Sigmoid colon (tissue), 7 donors: Measurements from ENCODE around the gene CYSLTR2. TPM values are rescaled to one million over a fixed set of nuclear protein-coding genes. Genes with fewer than 3 reads are reported as not detected.

ENCODE experiments used
- DNase-seq: peaks from one replicate; pipeline ENCODE4 v3.0.0-alpha.2; 2019
- H3K27ac ChIP-seq, 4 donors: fragments of 200-600 bp; sonication (generic); one replicate each; pipeline ENCODE4 v1.5.1; 2016 to 2019; ENCODE audit warnings: mild to moderate bottlenecking in 1 of 4
- H3K27me3 ChIP-seq, 3 donors: fragments of 200-600 bp; sonication (generic); one replicate each; pipeline ENCODE4 v1.5.1; 2019; ENCODE audit warnings: mild to moderate bottlenecking in 1 of 3
- H3K36me3 ChIP-seq, 4 donors: fragments of 200-600 bp; sonication (generic); one replicate each; pipeline ENCODE4 v1.5.1; 2016 to 2019
- H3K4me1 ChIP-seq, 4 donors: fragments of 200-600 bp; sonication (generic); one replicate each; pipeline ENCODE4 v1.5.1; 2017 to 2019
- H3K4me3 ChIP-seq, 4 donors: fragments of 200-600 bp; sonication (generic); one replicate each; pipeline ENCODE4 v1.5.1; 2017 to 2019; ENCODE audit warnings: mild to moderate bottlenecking in 2 of 4, moderate library complexity in 1 of 4
- H3K9me3 ChIP-seq, 4 donors: fragments of 200-600 bp in 3 of 4; sonication (generic) in 3 of 4; one replicate each; pipeline versions ENCODE4 v1.5.1 to v1.6.1; 2013 to 2019
- EP300 ChIP-seq, 4 donors: sonication (generic); formaldehyde crosslinking; IDR thresholded peaks; one replicate each; pipeline ENCODE4 v1.6.1; 2017; ENCODE audit warnings: antibody characterized with exemption in 4 of 4
- POLR2A ChIP-seq, 2 donors: fragments of 450-650 bp; IDR thresholded peaks; one replicate each; pipeline ENCODE4 v1.6.1; 2016; ENCODE audit warnings: antibody characterized with exemption in 2 of 2, mild to moderate bottlenecking in 2 of 2, moderate library complexity in 2 of 2
- POLR2AphosphoS5 ChIP-seq, 4 donors: sonication (generic); formaldehyde crosslinking; IDR thresholded peaks; one replicate each; pipeline ENCODE4 v1.6.1; 2017; ENCODE audit warnings: antibody characterized with exemption in 4 of 4
- WGBS, 2 donors: extraction: QIAGEN DNeasy Blood & Tissue Kit; methylation state at CpG; one replicate each; pipeline ENCODE4 v1.1.7; 2013; 5-methylcytosine and 5-hydroxymethylcytosine counted together
- intact Hi-C: fragments of 100-400 bp; cut with DNase I; formaldehyde crosslinking; loops from one replicate; pipeline ENCODE4 v1.15.1; 2023
- polyA plus RNA-seq, 3 donors: library from polyadenylated mRNA; stranded (reverse); fragments of 200-250 nt; gene quantifications; one replicate each; pipeline ENCODE4 v1.2.3, GENCODE V29; 2013
- total RNA-seq, 4 donors: library from RNA; depleted of rRNA; stranded (reverse); fragments of >200 nt; gene quantifications; one replicate each; pipeline ENCODE4 v1.1.0, GENCODE V29; 2016
- TF ChIP-seq, protein P1 (sequence below), 4 experiments: fragments of 450-650 bp in 3 of 4; fragments of 200-600 bp in 1 of 4; IDR thresholded peaks; one replicate each; pipeline ENCODE4 v1.5.1; 2016 to 2019; ENCODE audit warnings: antibody characterized with exemption in 4 of 4, mild to moderate bottlenecking in 3 of 4, moderate library complexity in 2 of 4
- donor health status: healthy with polysubstance abuse.
- donor health status: Bipolar disorder and iron deficiency.
- donor health status: healthy.

Gene CYSLTR2
- total and polyA plus RNA-seq, 7 donors: 0.28 to 2.0 (median 0.91) TPM; not detected in 1

DNA sequence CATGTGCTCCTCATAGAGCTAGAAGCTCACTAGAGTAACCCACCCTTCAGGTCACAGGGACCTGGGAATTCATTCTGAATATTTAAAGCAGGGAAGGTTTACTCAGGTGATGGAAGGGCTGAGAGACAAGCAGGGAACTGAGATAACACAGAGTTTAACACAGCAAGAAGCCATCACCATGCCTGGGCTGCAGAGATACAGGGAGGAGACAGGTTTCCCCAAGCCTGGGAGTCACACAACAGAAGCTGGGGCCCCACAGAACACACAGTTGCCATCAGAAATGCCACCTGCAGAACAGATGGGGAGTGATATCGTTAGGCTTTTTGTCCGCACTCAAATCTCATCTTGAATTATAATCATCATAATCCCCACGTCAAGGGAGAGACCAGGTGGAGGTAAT is 7.9 kb upstream of the CYSLTR2 start:
- DNase-seq: no peak
- TF ChIP-seq POLR2AphosphoS5 (IDR thresholded peaks at IDR 0.05) (no peak), EP300 (IDR thresholded peaks at IDR 0.05) (no peak), POLR2A (IDR thresholded peaks at IDR 0.05) (no peak)
- TF ChIP-seq, protein P1, sequence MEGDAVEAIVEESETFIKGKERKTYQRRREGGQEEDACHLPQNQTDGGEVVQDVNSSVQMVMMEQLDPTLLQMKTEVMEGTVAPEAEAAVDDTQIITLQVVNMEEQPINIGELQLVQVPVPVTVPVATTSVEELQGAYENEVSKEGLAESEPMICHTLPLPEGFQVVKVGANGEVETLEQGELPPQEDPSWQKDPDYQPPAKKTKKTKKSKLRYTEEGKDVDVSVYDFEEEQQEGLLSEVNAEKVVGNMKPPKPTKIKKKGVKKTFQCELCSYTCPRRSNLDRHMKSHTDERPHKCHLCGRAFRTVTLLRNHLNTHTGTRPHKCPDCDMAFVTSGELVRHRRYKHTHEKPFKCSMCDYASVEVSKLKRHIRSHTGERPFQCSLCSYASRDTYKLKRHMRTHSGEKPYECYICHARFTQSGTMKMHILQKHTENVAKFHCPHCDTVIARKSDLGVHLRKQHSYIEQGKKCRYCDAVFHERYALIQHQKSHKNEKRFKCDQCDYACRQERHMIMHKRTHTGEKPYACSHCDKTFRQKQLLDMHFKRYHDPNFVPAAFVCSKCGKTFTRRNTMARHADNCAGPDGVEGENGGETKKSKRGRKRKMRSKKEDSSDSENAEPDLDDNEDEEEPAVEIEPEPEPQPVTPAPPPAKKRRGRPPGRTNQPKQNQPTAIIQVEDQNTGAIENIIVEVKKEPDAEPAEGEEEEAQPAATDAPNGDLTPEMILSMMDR (IDR thresholded peaks at IDR 0.05): no peak
- H3K27ac ChIP-seq: no peak overlapping the region
- no peaks in the 10 kb centered on the region for H3K36me3 ChIP-seq
- H3K9me3 ChIP-seq: no peaks in the 10 kb centered on the region
- H3K4me1 ChIP-seq: no peaks in the 10 kb centered on the region
- intact Hi-C loops: no loop called here
- no peak overlapping the region for H3K4me3 ChIP-seq
- 92 to 93% methylated on average over 3 of the region's 3 CpGs for WGBS, 2 donors
- no peaks in the 10 kb centered on the region for H3K27me3 ChIP-seq

DNA sequence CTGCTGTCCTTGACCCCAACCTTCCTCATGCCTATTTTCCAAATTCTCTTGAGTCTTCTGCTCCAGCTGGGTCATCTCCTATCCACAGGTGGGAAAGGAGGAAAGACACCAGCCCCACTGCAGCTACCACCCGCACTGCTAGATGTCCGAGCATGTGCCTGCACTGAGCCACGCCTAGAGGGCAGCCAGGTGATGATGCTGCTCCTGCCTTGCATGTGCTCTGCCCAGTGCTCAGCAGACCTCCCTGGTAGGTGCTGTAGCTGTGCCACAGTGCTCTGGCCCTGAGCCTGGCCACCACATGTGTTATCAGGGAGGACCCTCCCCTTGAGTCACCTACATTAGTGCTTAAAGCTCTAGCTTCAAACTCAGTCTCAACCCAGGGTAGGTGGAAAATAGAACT is 6.9 kb upstream of the CYSLTR2 start:
- Histone ChIP-seq H3K9me3 (no peaks in the 10 kb centered on the region), H3K36me3 (no peaks in the 10 kb centered on the region), H3K27ac (no peak overlapping the region), H3K4me1 (no peaks in the 10 kb centered on the region), H3K27me3 (no peaks in the 10 kb centered on the region), H3K4me3 (no peak overlapping the region)
- 92 to 95% methylated on average over 3 of the region's 3 CpGs for WGBS, 2 donors
- TF ChIP-seq POLR2A (IDR thresholded peaks at IDR 0.05) (no peak), EP300 (IDR thresholded peaks at IDR 0.05) (no peak), POLR2AphosphoS5 (IDR thresholded peaks at IDR 0.05) (no peak)
- TF ChIP-seq, protein P1 (IDR thresholded peaks at IDR 0.05): no peak
- no peak for DNase-seq
- intact Hi-C loops: no loop called here

DNA sequence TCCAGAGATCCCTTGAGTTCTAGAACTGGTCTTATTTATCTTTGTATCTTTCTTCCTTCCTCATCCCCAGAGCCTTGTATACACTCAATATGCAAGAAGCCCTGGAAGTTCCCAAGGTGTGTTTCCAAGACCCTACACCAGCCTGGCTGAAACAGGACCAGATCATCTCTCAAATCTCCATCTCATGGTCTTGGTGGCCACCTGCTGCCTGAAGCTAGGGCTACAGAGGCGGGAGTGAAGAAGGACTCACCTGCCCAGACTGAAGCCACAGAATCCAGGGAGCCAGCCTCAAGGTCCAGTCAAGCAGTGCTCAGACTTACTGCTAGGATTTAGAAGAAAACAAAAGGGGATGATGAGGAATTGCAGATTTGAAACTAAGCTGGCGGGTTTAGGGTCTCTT is 6.1 kb upstream of the CYSLTR2 start:
- no peak for TF ChIP-seq POLR2AphosphoS5 (IDR thresholded peaks at IDR 0.05)
- no peak for TF ChIP-seq EP300 (IDR thresholded peaks at IDR 0.05)
- no peak for TF ChIP-seq POLR2A (IDR thresholded peaks at IDR 0.05)
- TF ChIP-seq, protein P1 (IDR thresholded peaks at IDR 0.05): no peak
- no peaks in the 10 kb centered on the region for H3K36me3 ChIP-seq
- DNase-seq: no peak
- no peaks in the 10 kb centered on the region for H3K27me3 ChIP-seq
- no peak overlapping the region for H3K27ac ChIP-seq
- H3K4me1 ChIP-seq: no peaks in the 10 kb centered on the region
- H3K4me3 ChIP-seq: no peak overlapping the region
- intact Hi-C loops: no loop called here
- no peaks in the 10 kb centered on the region for H3K9me3 ChIP-seq
- WGBS, 2 donors: 93% methylated on average over 2 of the region's 2 CpGs

DNA sequence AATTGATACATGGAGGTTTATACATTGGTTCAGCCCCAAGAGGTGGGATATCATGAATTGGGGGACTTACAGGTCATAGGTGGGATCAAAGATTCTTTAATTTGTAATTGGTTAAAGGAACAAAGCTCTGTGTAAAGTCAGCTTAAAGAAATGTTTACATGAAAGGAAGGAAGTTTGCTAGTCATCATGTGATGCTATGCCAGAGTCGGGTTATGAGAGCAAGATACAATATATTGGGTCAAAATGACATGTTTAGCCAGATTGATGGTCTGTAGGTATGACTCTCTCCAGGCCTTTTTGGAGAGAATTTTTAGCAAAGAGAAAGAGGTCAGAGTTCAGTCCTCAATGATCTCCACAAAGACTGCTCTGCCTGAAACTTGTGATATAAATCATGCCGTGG is 5.3 kb upstream of the CYSLTR2 start:
- H3K27me3 ChIP-seq: no peaks in the 10 kb centered on the region
- H3K4me3 ChIP-seq: no peak overlapping the region
- H3K4me1 ChIP-seq: no peaks in the 10 kb centered on the region
- 54 to 63% methylated on average over 2 of the region's 2 CpGs for WGBS, 2 donors
- TF ChIP-seq POLR2A (IDR thresholded peaks at IDR 0.05): no peak
- TF ChIP-seq POLR2AphosphoS5 (IDR thresholded peaks at IDR 0.05): no peak
- no peak for TF ChIP-seq EP300 (IDR thresholded peaks at IDR 0.05)
- TF ChIP-seq, protein P1 (IDR thresholded peaks at IDR 0.05): no peak
- H3K27ac ChIP-seq: no peak overlapping the region
- no peaks in the 10 kb centered on the region for H3K9me3 ChIP-seq
- DNase-seq: no peak
- no peaks in the 10 kb centered on the region for H3K36me3 ChIP-seq
- intact Hi-C loops: no loop called here

DNA sequence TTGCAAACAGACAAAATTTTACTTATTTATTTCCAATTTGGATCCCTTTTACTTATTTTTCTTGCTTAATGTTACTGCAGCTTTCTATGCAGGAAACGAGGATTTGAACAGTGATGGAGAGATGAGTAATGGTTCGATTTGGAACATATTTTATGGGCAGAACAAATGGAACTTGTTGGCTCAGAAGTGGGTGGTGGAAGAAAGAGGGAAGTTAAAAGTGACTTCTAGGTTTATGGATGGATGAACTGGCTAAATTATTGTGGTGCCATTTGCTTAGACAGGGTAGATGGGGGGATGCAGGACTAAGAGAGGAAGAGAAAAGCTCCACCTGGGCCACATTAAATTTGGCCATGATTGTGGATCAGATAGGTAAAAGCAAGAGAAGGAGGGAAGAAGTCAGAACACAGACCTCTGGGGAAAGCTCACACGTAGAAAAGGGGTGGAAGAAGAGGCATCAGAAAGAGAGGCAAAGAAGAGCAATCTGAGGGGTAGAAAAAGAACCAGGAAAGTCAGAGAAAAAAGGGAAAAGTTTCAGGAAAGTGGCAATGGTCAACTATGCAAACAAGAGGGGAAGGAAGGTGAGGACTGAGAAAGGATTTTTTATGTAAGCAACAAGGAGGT is 768 bp upstream of the CYSLTR2 start:
- Histone ChIP-seq H3K9me3 (no peaks in the 10 kb centered on the region), H3K27ac (no peak overlapping the region), H3K4me1 (no peaks in the 10 kb centered on the region), H3K27me3 (no peaks in the 10 kb centered on the region), H3K4me3 (no peak overlapping the region), H3K36me3 (no peaks in the 10 kb centered on the region)
- no peak for DNase-seq
- no peak for TF ChIP-seq POLR2AphosphoS5 (IDR thresholded peaks at IDR 0.05)
- TF ChIP-seq, protein P1 (IDR thresholded peaks at IDR 0.05): no peak
- TF ChIP-seq EP300 (IDR thresholded peaks at IDR 0.05): no peak
- no peak for TF ChIP-seq POLR2A (IDR thresholded peaks at IDR 0.05)
- 65 to 69% methylated on average over 3 of the region's 3 CpGs for WGBS, 2 donors
- intact Hi-C loops: no loop called here
